RWPE1 (cell line): ENCODE results near the gene AKT2.

ENCODE experiments used
- CTCF ChIA-PET: fragments of 350-600 bp; sonication (Branson Sonifier 250); formaldehyde crosslinking; extraction: SDS; loops from one replicate; lab custom pipeline; 2021; lab: Yijun Ruan, JAX
- POLR2A ChIA-PET: fragments of 400-600 bp; formaldehyde crosslinking; extraction: SDS; loops from one replicate; lab custom pipeline; 2020; ENCODE audit warnings: antibody characterized with exemption; ENCODE audit not compliant: low non-redundant PET; lab: Yijun Ruan, JAX
- DNase-seq: peaks from one replicate; pipeline ENCODE4 v3.0.0; 2012; ENCODE audit warnings: low spot score
- H3K27ac ChIP-seq: fragments of 450-650 bp; 2 replicates; pipeline ENCODE4 v1.5.1; 2017
- TF ChIP-seq, protein P1 (sequence below): fragments of 450-650 bp; conservative IDR thresholded peaks from 2 replicates; pipeline ENCODE4 v1.5.1; 2017; ENCODE audit warnings: low read depth, mild to moderate bottlenecking

Gene AKT2

DNA sequence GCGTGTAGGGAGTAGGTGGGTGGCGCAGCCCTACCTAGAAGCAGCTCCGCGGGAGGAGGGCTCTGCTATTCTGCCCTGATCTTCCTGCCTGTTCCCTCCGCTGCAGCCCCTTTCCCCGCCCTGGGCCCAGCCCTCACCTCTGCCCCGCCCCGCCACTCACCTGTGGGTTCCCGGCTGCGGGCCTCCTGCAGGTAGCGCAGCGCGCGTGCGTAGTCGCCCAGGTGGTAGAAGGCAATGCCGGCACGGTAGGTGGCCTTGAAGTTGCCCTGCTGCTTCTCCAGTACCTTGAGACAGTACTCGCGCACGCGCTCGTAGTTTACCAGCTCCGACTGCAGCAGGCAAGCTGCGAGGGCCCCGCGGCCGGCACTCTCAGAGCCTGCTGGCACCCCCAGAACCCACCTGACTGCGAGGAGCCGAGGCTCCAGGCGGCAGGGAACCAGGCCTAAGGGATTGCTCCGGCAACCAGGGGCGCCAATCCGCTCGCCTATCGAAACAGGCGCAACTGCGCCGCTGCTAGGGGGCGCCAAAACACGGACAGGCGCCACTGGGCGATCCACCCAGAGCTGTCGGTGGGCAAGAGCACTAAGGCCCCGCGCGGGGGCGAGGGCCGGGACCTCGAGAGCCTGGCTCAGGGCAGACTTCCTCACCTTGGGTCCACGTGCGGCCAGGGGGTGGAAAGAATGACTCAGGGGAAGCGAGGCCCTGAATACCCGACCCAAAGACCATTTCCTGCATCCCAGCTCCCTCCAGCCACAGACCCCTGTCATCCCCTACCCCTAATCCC, 67.9 kb downstream of the AKT2 start:
- ChIA-PET POLR2A (no interaction called here), CTCF (interaction anchor here (0.7 to 0.9 kb wide), 3 partner anchors 59 to 111 kb away, joined by 3 to 5 read pairs (median 4); no protein-coding TSS in a partner anchor)
- no peak overlapping the region for H3K27ac ChIP-seq
- TF ChIP-seq, protein P1, sequence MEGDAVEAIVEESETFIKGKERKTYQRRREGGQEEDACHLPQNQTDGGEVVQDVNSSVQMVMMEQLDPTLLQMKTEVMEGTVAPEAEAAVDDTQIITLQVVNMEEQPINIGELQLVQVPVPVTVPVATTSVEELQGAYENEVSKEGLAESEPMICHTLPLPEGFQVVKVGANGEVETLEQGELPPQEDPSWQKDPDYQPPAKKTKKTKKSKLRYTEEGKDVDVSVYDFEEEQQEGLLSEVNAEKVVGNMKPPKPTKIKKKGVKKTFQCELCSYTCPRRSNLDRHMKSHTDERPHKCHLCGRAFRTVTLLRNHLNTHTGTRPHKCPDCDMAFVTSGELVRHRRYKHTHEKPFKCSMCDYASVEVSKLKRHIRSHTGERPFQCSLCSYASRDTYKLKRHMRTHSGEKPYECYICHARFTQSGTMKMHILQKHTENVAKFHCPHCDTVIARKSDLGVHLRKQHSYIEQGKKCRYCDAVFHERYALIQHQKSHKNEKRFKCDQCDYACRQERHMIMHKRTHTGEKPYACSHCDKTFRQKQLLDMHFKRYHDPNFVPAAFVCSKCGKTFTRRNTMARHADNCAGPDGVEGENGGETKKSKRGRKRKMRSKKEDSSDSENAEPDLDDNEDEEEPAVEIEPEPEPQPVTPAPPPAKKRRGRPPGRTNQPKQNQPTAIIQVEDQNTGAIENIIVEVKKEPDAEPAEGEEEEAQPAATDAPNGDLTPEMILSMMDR, result peak; percentile 26; the same call in 1 of the 2 replicates
- no peak for DNase-seq

DNA sequence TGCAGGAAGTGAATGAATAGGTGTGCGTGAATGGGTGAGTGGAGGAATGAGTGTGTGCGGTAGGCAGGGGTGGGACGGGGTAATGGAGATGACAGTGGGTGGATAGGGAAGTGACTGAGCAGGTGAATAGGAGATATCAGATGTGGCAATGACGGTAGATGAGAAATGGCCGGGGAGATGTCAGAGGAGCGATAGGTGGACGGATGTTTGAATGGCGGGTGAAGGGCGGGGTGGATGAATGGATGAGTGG, 68.4 kb downstream of the AKT2 start:
- TF ChIP-seq, protein P1, result no peak
- no peak for DNase-seq
- POLR2A ChIA-PET, result no interaction called here
- no peak overlapping the region for H3K27ac ChIP-seq
- CTCF ChIA-PET, result interaction anchor here (0.9 kb wide), 1 partner anchor 77 kb away, joined by 5 read pairs; no protein-coding TSS in a partner anchor

DNA sequence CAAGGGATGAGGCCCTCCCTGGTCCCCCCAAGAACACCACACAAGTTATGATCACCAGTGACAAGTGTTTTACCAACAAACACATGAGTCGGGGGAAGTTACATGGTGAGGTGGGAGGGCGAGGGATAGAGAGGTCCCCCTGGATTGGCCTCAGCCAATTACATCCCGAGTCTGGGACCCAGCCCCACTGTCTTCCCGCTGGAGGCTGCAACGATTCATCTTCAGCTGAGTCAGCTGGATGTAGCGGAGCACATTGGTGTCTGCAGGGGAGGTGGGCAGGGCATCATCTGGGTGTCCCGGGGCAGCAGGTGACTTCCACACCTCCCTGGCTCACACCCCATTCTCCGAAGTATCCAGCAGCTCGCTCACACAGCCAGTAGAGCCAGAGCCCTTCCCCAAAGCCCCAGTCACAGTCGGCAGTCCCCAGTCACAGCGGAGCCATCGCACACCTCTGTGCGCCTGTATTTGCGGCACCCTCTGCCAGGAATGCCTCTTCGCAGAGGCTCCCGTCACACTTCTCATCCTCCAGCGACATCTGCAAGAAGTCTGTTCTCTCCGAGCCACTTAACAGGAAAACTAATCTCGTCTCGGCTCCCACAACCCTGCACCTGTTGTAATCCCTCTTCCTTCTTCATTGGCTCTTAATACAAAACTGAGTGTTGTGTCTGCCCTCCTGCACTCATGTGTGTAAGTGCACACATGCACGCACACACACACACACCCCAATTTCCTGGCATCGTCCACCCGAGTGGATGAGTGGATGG, 69.0 kb downstream of the AKT2 start:
- no peak overlapping the region for H3K27ac ChIP-seq
- DNase-seq, result no peak
- TF ChIP-seq, protein P1, result no peak
- ChIA-PET CTCF (no interaction called here), POLR2A (no interaction called here)

DNA sequence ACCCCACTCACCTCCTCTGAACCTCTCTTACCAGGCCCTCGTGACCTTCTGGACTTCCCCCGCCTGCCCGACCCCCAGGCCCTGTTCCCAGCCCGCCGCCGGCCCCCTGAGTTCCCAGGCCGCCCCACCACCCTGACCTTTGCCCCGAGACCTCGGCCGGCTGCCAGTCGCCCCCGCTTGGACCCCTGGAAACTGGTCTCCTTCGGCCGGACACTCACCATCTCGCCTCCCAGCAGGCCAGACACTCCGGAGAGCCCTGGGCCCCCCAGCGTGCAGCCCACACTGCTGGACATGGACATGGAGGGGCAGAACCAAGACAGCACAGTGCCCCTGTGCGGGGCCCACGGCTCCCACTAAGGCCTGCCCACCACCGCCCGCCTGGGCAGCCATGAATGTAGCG, 70.2 kb downstream of the AKT2 start:
- ChIA-PET CTCF (interaction anchor here (1.1 kb wide), 1 partner anchor 57 kb away, joined by 3 read pairs; no protein-coding TSS in a partner anchor), POLR2A (no interaction called here)
- no peak overlapping the region for H3K27ac ChIP-seq
- DNase-seq, result no peak
- TF ChIP-seq, protein P1, result no peak

DNA sequence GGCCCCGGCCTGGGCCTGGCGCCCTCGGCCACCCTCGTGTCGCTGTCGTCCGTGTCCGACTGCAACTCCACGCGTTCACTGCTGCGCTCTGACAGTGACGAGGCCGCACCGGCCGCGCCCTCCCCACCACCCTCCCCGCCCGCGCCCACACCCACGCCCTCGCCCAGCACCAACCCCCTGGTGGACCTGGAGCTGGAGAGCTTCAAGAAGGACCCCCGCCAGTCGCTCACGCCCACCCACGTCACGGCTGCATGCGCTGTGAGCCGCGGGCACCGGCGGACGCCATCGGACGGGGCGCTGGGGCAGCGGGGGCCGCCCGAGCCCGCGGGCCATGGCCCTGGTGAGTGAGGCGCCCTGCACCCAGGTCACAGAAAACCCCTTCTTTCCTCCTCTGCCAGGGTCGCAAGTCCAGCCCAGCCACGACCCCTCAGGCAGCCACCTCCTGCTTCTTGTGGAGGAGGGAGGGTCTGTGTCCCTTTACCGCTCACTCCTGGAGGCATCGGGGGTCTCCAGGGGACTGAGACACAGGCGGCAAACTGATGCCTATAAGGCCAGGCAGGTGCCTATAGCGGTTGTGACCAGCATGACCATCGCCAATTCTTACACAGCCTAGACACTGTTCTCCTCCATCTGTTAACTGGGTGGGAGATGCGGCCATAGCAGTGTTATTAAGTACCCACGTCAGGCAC, 71.1 kb downstream of the AKT2 start:
- TF ChIP-seq, protein P1, result no peak
- no peak for DNase-seq
- POLR2A ChIA-PET, result no interaction called here
- H3K27ac ChIP-seq, result no peak overlapping the region
- CTCF ChIA-PET, result interaction anchor here (1.1 kb wide), 1 partner anchor 56 kb away, joined by 3 read pairs; no protein-coding TSS in a partner anchor

DNA sequence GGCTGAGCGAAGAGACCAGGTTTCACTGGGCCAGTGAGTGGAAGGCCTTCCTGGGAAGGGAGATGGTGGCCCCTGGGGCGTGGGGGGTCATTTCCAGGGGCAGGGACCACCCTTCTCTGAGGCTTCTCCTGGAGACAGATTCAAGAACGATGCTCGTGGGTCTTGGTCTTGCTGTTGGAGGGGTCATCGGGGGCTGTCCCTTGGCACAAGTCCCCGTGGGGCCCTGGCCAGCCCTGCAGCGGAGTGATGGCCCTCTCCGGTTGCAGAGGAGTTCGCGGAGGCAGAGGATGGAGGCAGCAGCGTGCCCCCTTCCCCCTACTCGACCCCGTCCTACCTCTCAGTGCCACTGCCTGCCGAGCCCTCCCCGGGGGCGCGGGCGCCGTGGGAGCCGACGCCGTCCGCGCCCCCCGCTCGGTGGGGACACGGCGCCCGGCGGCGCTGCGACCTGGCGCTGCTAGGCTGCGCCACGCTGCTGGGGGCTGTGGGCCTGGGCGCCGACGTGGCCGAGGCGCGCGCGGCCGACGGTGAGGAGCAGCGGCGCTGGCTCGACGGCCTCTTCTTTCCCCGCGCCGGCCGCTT, 71.8 kb downstream of the AKT2 start:
- TF ChIP-seq, protein P1, result no peak
- CTCF ChIA-PET, result no interaction called here
- H3K27ac ChIP-seq, result no peak overlapping the region
- POLR2A ChIA-PET, result no interaction called here
- DNase-seq, result no peak
